MCF 10A (cell line): ENCODE data around the gene HAGHL. TPM values are rescaled to one million over a fixed set of nuclear protein-coding genes. Genes with fewer than 3 reads are reported as not detected.
A peak's percentile ranks its signal among the peaks of the same experiment; 100 is the strongest.

Experiments
- BruUV-seq: library from RNA; stranded (reverse); fragments of 400-500 nt; replicated peaks from 2 replicates; lab custom pipeline; 2021; lab: Mats Ljungman, UMichigan
- CTCF ChIA-PET: fragments of 300-600 bp; sonication (Branson Sonifier 250); formaldehyde crosslinking; extraction: SDS; loops from one replicate; lab custom pipeline; 2021; ENCODE audit warnings: antibody characterized with exemption, inconsistent platforms; lab: Yijun Ruan, JAX
- POLR2A ChIA-PET: fragments of 300-600, 350-650 bp; sonication (Branson Sonifier 250); formaldehyde crosslinking; extraction: SDS; loops from one replicate; lab custom pipeline; 2020; ENCODE audit warnings: antibody characterized with exemption, inconsistent platforms; lab: Yijun Ruan, JAX
- DNase-seq: peaks from one replicate; pipeline ENCODE4 v3.0.0-alpha.2; 2018; ENCODE audit not compliant: unreplicated experiment
- H3K27ac Mint-ChIP-seq: one replicate; pipeline ENCODE4 v1.8.0; 2022; ENCODE audit warnings: mild to moderate bottlenecking, low read depth, mixed read lengths; ENCODE audit not compliant: unreplicated experiment
- H3K27me3 Mint-ChIP-seq: one replicate; pipeline ENCODE4 v1.8.0; 2022; ENCODE audit warnings: mixed read lengths; ENCODE audit not compliant: insufficient read depth, unreplicated experiment
- H3K36me3 Mint-ChIP-seq: one replicate; pipeline ENCODE4 v1.8.0; 2022; ENCODE audit warnings: mild to moderate bottlenecking, moderate library complexity, mixed read lengths; ENCODE audit not compliant: insufficient read depth, unreplicated experiment
- H3K4me1 Mint-ChIP-seq: one replicate; pipeline ENCODE4 v1.8.0; 2022; ENCODE audit warnings: mixed read lengths; ENCODE audit not compliant: insufficient read depth, unreplicated experiment
- H3K4me3 Mint-ChIP-seq: one replicate; pipeline ENCODE4 v1.8.0; 2022; ENCODE audit warnings: mild to moderate bottlenecking, moderate library complexity, mixed read lengths; ENCODE audit not compliant: unreplicated experiment
- H3K9me3 Mint-ChIP-seq: one replicate; pipeline ENCODE4 v1.8.0; 2022; ENCODE audit warnings: mixed read lengths; ENCODE audit not compliant: unreplicated experiment
- intact Hi-C: fragments of 100-400 bp; cut with micrococcal nuclease; formaldehyde crosslinking; loops from 2 replicates; pipeline ENCODE4 v1.14.1; 2022
- total RNA-seq: library from RNA; stranded (reverse); gene quantifications from 2 replicates; pipeline ENCODE4 v1.2.3, GENCODE V29; 2022
- TF ChIP-seq, protein P1 (sequence below): fragments of 200-600 bp; IDR thresholded peaks from one replicate; pipeline ENCODE4 v1.8.0; 2022; ENCODE audit warnings: antibody characterized with exemption, mild to moderate bottlenecking; ENCODE audit not compliant: unreplicated experiment

The HAGHL gene
- total RNA-seq, 1 experiment from 2014 or later, result 24.5 TPM

DNA sequence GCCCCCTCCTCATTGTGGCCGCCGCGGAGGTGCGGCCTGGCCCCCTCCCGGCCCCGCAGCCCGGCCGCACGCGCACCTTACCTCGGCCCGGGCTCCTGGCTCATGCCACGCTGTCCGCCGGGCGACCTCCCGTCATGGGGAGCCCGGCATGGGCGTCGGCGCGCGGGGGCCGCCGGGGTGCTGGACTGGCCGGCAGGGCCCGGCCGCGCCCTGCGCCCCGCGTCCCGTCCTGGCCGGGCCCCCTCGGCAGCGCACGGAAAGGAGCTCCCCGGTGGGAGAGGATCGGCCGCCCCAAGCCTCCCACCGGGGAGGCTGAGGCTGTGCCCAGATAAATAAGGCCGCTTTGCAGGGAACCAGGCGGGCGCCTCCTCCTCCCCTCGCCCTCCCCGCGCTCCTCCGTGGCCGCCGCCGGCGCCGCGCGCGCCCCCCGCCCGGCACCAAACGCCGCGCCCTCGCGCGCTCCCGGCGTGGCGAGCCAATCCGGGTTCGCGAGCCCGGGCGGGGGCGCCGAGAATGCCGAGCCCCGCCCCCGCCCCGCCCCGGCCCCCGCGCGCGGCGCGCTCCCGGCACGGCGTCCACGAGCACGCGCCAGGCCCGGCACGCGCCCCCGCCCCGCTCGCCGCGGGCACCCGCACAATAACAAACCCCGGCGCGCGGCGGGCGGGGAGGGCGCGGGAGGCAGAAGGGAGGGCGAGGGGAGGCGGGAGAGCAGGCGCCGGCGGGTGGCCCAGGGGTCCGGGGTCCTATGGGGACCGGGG lies 21.3 kb upstream of the HAGHL start, which contains the start of gene FBXL16:
Gene FBXL16 (minus strand): TSS at position 371 of the 758 bp plus-strand sequence. CDS start 8,396 bp downstream, outside the sequence.
- H3K27me3 Mint-ChIP-seq, result no peaks in the 10 kb centered on the region
- TF ChIP-seq, protein P1, sequence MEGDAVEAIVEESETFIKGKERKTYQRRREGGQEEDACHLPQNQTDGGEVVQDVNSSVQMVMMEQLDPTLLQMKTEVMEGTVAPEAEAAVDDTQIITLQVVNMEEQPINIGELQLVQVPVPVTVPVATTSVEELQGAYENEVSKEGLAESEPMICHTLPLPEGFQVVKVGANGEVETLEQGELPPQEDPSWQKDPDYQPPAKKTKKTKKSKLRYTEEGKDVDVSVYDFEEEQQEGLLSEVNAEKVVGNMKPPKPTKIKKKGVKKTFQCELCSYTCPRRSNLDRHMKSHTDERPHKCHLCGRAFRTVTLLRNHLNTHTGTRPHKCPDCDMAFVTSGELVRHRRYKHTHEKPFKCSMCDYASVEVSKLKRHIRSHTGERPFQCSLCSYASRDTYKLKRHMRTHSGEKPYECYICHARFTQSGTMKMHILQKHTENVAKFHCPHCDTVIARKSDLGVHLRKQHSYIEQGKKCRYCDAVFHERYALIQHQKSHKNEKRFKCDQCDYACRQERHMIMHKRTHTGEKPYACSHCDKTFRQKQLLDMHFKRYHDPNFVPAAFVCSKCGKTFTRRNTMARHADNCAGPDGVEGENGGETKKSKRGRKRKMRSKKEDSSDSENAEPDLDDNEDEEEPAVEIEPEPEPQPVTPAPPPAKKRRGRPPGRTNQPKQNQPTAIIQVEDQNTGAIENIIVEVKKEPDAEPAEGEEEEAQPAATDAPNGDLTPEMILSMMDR, result no peak
- H3K9me3 Mint-ChIP-seq, result no peaks in the 10 kb centered on the region
- POLR2A ChIA-PET, result interaction anchor here (0.9 to 3.2 kb wide), 10 partner anchors 10 to 32 kb away, joined by 3 to 24 read pairs (median 14); partner anchors contain the start of genes ANTKMT, HAGHL, METRN and STUB1
- CTCF ChIA-PET, result interaction anchor here (0.5 to 1.5 kb wide), 2 partner anchors 102 to 351 kb away, joined by 3 to 4 read pairs; no protein-coding TSS in a partner anchor
- peak; percentile 63 for DNase-seq
- peak within 1 kb of the TSS; percentile 67 for H3K27ac Mint-ChIP-seq
- intact Hi-C loops, result no loop called here
- H3K36me3 Mint-ChIP-seq, result peaks cover 15% of the 10 kb centered on the region
- H3K4me3 Mint-ChIP-seq, result peak within 1 kb of the TSS; percentile 83
- no TSS peak for BruUV-seq
- peaks cover 17% of the 10 kb centered on the region for H3K4me1 Mint-ChIP-seq

DNA sequence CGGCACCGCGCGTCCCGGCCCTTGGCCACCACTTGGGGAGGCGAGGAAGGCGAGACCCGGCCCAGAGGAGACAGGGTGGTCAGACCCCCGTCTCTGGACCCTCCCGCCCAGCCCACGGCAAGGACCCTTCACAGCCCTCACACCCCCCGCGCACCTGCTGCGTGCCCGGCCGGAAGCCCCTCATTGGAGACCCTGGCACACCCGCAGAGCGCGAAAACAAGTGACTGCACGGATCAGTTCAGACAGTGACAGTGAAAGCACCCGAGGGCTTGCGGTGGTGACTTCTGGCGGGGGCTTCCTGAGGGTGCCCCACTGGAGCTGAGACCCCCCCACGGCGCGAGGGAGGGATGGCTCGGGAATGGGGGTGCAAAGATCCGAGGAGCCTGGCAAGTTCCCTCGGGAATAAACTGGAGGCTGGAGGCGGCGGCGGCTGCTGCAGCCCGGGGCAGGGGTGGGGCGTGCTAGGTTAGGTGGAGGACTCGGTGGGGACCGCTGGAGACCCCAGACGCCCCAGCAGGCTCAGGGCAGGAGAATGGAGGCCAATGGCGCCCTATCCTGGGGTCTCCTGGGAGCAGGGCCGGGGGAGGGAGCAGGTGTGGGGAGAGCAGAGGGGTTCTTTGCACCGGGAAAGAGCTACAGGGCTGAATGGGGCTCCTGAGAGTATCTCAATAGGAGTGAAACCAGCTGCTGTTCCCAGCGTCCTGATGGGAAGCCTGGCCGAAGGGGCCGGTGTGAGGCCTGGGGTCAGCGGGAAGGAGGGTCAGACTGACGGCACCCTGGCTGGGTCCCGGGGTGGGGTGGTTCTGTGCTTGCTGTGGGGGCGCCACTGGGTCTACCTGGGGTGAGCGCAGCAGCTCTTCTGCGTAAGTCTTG lies 20.5 kb upstream of the HAGHL start:
- BruUV-seq, result no TSS peak
- ChIA-PET CTCF (interaction anchor here (0.5 to 2.9 kb wide), 6 partner anchors 9 to 1305 kb away, joined by 3 to 15 read pairs (median 4); partner anchors contain the start of genes CCDC78 and METRN), POLR2A (interaction anchor here (0.6 to 3.2 kb wide), 25 partner anchors 8 to 1449 kb away, joined by 3 to 25 read pairs (median 5); partner anchors contain the start of genes ANTKMT, CAPN15, CCDC78 and CHTF18)
- no peak for DNase-seq
- intact Hi-C loops, result no loop called here
- Mint-ChIP-seq H3K4me3 (peak overlapping the region; percentile 83), H3K27ac (peak overlapping the region; percentile 67), H3K36me3 (peaks cover 20% of the 10 kb centered on the region), H3K27me3 (no peaks in the 10 kb centered on the region), H3K4me1 (peaks cover 17% of the 10 kb centered on the region), H3K9me3 (no peaks in the 10 kb centered on the region)
- TF ChIP-seq, protein P1, result no peak

DNA sequence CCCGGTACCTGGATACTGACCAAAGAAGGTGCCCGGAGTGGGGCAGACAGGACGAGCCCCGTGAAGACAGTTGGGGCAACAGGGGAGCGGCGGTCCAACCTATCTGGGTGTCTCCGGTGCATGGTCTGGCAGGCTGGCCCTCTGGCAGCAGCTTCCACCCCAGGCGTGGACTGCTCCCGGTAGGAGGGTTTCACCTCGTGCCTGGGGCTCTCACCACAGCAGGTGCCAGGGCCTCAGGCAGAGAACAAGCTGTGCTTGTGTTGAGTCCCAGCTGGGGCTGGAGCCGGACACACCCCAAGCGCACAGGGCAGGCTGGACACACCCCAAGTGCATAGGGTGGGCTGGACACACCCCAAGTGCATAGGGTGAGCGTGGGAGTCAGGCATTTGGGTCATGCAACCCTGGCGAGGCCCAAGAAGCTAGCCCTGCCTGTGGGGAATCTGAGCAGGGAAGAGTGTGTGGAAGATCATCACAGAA lies 19.8 kb upstream of the HAGHL start:
- CTCF ChIA-PET, result interaction anchor here (0.5 to 2.9 kb wide), 12 partner anchors 9 to 1305 kb away, joined by 3 to 15 read pairs (median 4); partner anchors contain the start of genes ANTKMT, CCDC78 and METRN
- POLR2A ChIA-PET, result interaction anchor here (0.6 to 2.9 kb wide), 27 partner anchors 9 to 1448 kb away, joined by 3 to 25 read pairs (median 4); partner anchors contain the start of genes ANTKMT, CAPN15, CCDC78 and CHTF18
- TF ChIP-seq, protein P1, result no peak
- Mint-ChIP-seq H3K36me3 (peaks cover 17% of the 10 kb centered on the region), H3K4me1 (peaks cover 17% of the 10 kb centered on the region), H3K27ac (peak overlapping the region; percentile 67), H3K27me3 (no peaks in the 10 kb centered on the region), H3K4me3 (peak overlapping the region; percentile 83), H3K9me3 (no peaks in the 10 kb centered on the region)
- BruUV-seq, result no TSS peak
- intact Hi-C loops, result no loop called here
- DNase-seq, result peak; percentile 71
